ENCODE results near the gene ZNF526. TPM values are rescaled to one million over a fixed set of nuclear protein-coding genes. Genes with fewer than 3 reads are reported as not detected.

The ZNF526 gene
- total and polyA plus RNA-seq, 8 donors, result 2.4 to 7.5 (median 5.6) TPM

DNA sequence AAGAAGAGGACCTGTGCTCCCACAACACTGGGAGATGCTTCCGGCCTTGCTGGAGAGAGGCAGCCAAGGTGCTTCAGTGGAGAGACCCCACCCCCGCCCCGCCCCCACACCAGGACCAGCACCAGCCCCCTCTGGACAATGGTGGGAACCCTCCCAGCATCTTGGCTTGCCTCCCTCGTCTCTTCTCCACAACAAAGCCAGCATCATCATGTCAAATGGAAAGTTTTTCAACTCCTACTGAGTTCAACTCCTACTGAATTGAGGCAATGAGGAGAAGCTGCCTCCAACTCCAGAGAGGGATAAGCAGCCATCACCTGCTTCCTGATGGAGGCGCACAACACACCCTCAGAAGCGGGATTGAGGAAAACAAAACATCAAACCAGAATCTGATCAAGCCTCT is 15.4 kb upstream of the ZNF526 start:
- Histone ChIP-seq H3K9me3 (no peaks in the 10 kb centered on the region), H3K27me3 (no peaks in the 10 kb centered on the region), H3K36me3 (peaks cover 0 to 54% (median 15%) of the 10 kb centered on the region in 3 donors), H3K27ac (no peak overlapping the region), H3K4me1 (peaks cover 0 to 5% (median 0%) of the 10 kb centered on the region in 3 donors), H3K4me3 (no peak overlapping the region)
- FAIRE-seq (no peak), DNase-seq (no peak), ATAC-seq (no peak)
- WGBS, 2 donors, result 86 to 91% methylated on average over 6 of the region's 6 CpGs
- TF ChIP-seq, protein P1, sequence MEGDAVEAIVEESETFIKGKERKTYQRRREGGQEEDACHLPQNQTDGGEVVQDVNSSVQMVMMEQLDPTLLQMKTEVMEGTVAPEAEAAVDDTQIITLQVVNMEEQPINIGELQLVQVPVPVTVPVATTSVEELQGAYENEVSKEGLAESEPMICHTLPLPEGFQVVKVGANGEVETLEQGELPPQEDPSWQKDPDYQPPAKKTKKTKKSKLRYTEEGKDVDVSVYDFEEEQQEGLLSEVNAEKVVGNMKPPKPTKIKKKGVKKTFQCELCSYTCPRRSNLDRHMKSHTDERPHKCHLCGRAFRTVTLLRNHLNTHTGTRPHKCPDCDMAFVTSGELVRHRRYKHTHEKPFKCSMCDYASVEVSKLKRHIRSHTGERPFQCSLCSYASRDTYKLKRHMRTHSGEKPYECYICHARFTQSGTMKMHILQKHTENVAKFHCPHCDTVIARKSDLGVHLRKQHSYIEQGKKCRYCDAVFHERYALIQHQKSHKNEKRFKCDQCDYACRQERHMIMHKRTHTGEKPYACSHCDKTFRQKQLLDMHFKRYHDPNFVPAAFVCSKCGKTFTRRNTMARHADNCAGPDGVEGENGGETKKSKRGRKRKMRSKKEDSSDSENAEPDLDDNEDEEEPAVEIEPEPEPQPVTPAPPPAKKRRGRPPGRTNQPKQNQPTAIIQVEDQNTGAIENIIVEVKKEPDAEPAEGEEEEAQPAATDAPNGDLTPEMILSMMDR (IDR thresholded peaks at IDR 0.05), result no peak
- intact Hi-C loops (cut with DNase I), result no loop called here

DNA sequence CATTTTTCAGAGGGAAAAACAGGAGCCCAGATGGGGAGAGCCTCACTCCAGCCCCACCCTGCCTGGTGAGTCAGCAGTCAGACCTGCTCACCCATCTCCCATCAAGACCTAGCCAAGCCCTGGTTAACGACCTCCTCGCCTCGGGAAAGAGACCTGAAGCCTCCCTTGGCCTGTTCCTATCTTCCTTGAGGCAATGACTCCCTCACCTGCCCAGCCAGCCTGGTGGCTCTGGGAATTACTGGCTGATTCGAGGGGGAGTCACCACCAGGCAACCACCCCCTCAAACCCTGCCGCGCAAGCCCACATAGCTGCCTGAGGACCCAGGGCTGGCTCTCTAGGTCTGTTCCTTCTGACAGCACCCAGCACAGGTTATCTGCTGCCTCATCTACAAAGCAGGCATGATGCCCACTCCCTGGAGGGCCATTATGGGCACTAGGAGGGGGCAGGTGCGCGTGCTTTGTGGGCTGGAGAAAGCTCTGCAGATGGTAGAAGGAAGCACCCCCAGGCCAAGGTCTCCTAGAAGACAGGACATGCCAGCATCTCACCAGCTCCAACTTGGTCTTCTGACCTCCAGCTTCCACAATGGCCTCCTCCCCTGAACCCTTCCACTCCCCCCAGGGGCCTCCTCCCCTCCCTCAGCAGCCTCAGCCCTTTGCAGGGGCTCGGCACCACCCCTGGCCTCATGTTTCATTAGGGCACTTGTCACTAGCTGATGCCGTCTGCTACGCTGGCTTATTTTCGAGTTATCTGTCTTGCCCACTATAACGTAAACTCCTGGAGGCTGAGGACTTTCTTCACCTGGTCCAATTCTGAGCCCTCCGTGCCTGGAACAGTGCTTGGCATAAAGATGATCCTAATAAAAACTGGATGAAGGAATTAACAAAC is 13.0 kb upstream of the ZNF526 start:
- no peak for FAIRE-seq
- TF ChIP-seq, protein P1 (IDR thresholded peaks at IDR 0.05), result no peak
- Histone ChIP-seq H3K27ac (no peak overlapping the region), H3K4me3 (no peak overlapping the region), H3K9me3 (no peaks in the 10 kb centered on the region), H3K36me3 (peaks cover 0 to 60% (median 16%) of the 10 kb centered on the region in 3 donors), H3K4me1 (no peaks in the 10 kb centered on the region), H3K27me3 (no peaks in the 10 kb centered on the region)
- no peak for DNase-seq
- intact Hi-C loops (cut with DNase I), result no loop called here
- WGBS, 2 donors, result 86 to 92% methylated on average over 14 of the region's 14 CpGs
- ATAC-seq, result peak in 1 of 4 donors; percentile 26

DNA sequence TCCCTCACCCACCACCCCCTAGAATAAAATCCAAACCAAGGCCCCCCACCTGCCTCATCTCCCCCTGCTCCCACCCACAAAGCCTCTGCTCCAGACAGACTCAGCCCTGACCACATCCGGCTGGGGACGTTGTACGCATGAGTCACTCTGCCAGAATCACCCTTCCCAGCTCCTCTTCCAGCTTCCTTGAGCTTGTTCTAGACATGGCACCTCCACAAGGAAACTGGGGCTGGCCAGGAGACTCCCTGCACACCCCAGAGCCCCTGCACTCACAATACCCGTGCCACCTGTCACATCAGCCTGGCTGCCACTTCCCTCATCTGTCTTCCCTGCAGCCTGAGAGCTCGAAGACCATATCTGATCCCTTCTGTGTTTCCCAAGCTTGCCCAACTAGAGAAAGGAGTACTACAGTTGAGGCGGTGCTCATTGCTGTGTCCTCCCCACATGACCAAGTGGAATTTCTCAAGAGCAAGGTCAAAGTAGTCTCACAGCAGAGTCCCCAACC is 12.3 kb upstream of the ZNF526 start:
- H3K36me3 ChIP-seq, result peaks cover 0 to 60% (median 16%) of the 10 kb centered on the region in 3 donors
- DNase-seq (no peak), ATAC-seq (peak in 3 of 4 donors; percentile 45 to 75 (median 49)), FAIRE-seq (no peak)
- H3K4me3 ChIP-seq, result no peak overlapping the region
- intact Hi-C loops (cut with DNase I), result no loop called here
- H3K27me3 ChIP-seq, result no peaks in the 10 kb centered on the region
- H3K27ac ChIP-seq, result no peak overlapping the region
- no peaks in the 10 kb centered on the region for H3K9me3 ChIP-seq
- WGBS, 2 donors, result 78 to 82% methylated on average over 6 of the region's 6 CpGs
- no peaks in the 10 kb centered on the region for H3K4me1 ChIP-seq
- TF ChIP-seq, protein P1 (IDR thresholded peaks at IDR 0.05), result no peak

DNA sequence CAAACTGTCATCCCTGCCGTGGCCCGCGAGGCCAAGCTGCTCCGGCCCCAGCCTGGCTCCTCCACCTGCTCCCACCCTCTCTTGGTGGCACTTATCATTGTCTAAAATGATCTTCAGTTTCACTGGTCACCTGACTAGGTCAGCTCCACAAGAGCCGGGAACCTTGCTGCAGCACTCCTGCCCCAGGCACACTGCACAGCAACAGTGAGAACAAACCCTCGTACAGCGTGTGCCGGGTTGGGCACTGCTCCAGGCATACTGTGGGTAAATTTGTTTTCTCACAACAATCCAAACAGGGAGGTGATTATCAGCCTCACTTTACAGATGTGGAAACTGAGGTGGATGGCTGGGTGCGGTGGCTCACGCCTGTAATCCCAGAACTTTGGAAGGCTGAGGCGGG is 11.5 kb upstream of the ZNF526 start:
- TF ChIP-seq, protein P1 (IDR thresholded peaks at IDR 0.05), result no peak
- 51 to 53% methylated on average over 11 of the region's 11 CpGs for WGBS, 2 donors
- H3K4me3 ChIP-seq, result no peak overlapping the region
- peak in 2 of 4 donors; percentile 26 to 60 for ATAC-seq
- FAIRE-seq, result no peak
- no peaks in the 10 kb centered on the region for H3K27me3 ChIP-seq
- peaks cover 0 to 57% (median 16%) of the 10 kb centered on the region in 3 donors for H3K36me3 ChIP-seq
- H3K9me3 ChIP-seq, result no peaks in the 10 kb centered on the region
- H3K4me1 ChIP-seq, result no peaks in the 10 kb centered on the region
- H3K27ac ChIP-seq, result no peak overlapping the region
- intact Hi-C loops (cut with DNase I), result no loop called here
- DNase-seq, result no peak

DNA sequence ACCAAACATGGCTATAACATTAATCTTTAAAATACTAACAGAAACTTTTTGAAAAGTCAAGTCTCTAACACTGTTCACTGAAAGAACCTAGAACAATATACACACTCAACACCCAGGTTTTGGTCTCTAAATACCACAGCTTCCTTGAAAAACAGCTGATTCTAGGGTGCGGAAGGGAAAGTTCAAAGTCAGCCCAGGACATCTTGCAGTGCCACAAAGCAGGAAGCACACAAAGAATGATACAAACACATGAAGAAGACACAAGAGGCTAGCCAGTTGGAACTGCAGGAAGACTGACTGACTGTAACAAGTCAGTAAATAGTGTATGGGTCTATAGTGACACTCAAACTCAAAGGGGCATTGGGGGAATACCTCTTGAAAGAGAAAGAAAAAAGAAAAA is 7.2 kb upstream of the ZNF526 start:
- Histone ChIP-seq H3K36me3 (peaks cover 6 to 23% (median 9%) of the 10 kb centered on the region in 3 donors), H3K27me3 (no peaks in the 10 kb centered on the region), H3K27ac (no peak overlapping the region), H3K4me3 (no peak overlapping the region), H3K4me1 (peaks cover 0 to 18% (median 10%) of the 10 kb centered on the region in 3 donors), H3K9me3 (no peaks in the 10 kb centered on the region)
- TF ChIP-seq, protein P1 (IDR thresholded peaks at IDR 0.05), result no peak
- 91 to 92% methylated on average over 1 of the region's 1 CpG for WGBS, 2 donors
- intact Hi-C loops (cut with DNase I), result no loop called here
- DNase-seq (no peak), ATAC-seq (no peak), FAIRE-seq (no peak)
